Measurements from ENCODE around the gene ADAM12.
"Not testable (repeated sequence)": the region's sequence is repeated elsewhere in the genome, so short reads cannot be mapped to it uniquely, and the experiment has no call there.

ADAM12 gene

DNA sequence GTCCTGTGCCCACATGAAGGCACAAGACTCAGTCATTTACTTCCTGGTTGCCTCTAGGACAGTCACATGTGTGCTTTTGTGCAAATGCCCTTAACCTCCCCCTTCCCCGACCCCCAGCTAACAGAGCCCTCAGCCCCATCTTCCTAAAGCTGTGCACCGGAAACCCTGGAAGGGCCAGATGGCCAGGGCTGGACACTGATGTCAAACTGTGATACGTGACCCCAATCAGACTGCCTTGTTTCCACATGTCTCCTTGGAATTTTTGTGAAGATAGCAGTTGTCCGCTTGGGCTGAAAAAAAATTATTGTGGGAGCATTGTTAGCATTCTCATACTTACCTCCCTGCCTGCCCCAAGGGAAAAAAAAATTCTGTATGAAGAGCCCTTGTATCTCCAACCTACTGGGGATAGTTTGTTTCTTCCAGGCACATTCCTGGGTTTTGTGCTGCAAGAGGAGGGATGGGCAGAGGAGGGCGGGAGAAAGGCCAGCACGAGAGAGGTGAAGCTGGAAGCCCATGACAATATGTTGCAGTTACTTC is 17.0 kb upstream of the ADAM12 start:
- peak; percentile 78 for DNase-seq

DNA sequence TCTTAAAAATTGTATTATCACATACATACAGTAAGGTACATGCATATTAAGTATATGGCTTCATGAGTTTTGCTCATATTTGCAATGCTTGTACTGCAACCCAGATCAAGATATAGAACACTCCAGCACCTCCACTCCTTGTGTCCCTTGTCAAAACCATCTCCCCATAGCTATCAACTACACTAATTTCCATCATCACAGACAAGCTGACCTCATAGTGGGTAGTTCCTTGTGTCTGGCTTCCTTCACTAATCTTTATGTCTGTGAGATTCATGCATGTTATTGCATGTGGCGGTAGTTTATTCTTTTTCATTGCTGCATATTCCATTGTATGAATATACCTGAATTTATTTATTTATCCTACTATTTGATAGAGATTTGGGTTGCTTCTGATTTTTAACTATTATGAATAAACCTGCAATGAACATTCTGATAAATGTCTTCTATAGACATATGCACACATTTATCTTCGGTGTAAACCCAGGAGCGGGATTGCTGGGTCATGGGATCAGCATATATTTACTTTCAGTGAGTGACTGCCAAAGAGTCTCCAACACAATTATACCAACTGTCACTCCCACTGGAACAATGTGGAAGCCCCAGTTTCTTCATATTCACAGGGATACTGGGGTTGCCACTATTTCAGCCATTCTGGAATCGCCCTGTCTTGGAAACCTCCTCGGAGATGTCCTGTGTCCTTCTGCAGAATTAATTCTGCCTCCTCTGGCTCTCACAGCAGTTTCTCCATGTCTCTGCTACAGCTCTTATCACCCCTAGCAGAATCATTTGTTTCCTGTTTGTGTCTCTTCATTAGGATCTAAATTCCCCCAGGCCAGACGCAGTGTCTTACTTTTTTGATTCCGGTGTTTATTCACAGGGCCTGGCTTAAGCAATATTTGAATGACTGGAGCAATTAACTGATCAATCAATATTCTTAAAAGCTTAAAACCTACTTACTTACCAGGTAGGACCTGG is 14.7 kb upstream of the ADAM12 start:
- DNase-seq, result no peak

DNA sequence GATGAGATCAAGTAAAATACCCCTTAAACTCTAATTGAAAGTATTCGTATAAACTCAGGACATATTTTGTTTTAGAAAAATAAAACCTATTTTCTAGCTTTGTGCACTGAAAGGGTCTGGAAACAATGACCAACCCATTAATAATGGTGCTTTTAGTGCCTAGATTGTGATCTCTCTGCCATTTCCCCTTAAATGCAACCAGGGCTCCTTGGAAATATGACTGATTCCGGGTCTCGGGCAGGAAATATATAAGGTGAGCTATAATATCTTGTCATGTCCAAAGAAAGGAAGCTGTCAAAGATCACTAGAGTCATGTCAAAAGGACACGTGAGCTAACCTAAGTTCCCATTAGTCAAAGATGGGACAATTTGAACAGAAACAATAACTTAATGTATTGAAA is 12.4 kb upstream of the ADAM12 start:
- DNase-seq, result no peak

DNA sequence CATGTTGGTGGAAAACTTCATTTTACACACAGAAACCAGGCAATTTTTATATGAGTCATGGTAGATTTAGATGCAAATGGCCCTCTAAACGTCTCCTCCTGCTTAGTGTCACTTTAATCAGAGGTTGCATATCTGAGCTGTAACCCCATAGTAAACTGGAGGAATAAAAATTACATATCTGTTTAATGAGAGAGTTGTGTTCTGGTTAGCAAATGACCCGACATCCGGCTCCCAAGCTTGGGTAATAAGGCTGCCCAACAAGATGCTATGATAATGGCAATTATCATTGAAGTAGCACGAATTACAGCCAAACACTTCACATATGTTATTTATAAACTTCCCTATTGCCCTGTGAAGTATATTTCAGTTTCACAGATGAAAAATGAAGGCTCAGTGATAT is 10.6 kb upstream of the ADAM12 start:
- no peak for DNase-seq

DNA sequence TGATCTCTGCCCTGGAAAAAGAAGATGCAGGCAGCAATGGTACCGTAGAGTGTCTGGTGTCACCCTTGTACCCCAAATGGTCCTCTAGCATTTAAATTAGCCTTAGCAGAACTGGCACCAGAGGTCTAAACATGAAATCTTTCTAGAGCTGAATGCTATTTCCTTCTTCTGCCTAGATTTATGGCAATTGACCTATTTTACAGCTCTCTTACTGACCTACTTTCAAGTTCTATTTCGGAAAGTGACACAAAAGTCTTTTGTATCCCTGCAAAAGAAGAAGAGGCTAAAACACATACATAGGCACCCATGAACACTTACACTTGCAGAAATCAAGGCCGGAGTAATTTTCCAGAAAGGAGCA is 10.1 kb upstream of the ADAM12 start:
- DNase-seq, result no peak

DNA sequence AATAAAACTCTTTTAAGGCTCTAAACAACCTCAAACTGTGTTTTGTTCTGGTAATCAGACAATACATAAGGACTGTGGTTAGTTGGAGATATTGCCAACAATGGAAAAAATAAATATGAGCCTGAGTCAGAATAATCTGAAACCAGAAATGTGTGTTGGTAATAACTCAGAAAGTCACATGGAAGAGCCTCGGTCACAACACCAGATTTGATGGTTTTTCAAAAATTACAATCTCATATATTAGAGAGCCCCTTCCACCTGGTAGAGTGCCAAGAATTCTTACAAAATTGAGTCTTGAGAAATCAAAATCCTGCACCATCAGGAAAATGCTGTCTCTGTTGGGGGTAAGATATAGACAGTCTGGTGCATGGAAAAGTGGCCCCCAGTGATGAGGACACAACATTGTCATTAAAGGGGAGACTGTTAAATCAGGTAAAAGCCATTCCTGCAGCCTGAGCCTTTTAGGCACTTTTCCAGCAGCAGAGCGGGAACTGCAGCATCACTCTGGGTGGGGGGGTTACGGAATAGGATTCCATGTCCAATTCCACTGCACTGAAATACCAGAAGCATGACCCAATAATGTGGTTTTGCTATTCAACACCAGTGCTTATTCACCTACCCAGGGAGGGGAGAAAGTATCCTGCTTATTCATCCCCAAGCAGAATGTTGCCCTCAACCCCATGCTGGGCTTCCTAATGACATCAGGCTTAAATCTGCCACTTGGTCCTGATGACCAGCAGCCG is 9.5 kb upstream of the ADAM12 start:
- DNase-seq, result peak; percentile 99

DNA sequence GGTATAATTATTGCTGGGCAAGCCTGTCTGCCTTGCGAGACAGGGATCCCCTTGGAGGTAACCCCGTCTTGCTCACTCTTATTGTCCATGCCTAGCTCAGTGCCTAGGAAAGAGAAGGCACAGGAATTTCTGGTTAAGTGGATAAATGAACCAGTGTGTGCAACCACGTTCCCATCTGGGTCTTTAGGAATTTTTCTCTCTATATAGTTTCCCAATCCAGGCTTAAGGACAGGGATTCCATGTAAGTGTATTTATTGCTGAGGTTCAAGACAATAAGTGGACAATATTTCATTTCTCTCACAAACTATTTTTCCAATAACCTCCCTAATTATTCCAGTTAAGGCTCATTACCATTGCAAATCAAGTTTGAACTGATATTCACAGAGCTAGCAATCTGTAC is 8.9 kb upstream of the ADAM12 start:
- no peak for DNase-seq

DNA sequence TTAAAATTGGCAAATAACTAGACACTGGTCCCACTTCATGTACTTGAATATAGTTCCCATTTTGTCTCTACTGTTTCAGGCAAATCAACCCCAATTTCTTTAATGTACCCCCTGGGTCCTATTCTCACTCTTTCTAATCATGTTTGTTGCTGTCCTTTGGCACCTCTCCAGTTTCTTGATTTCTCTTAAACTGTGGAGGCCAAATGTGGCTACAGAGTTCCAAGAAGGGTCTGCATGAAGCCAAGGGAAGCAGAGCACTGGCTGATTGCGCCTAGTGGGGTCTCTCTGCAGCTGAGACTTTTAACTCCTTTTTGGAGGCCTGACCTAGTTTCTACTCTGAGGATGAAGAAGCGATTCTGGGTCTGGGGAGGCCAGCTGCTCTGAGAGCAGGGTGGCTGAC is 6.7 kb upstream of the ADAM12 start:
- DNase-seq, result no peak

DNA sequence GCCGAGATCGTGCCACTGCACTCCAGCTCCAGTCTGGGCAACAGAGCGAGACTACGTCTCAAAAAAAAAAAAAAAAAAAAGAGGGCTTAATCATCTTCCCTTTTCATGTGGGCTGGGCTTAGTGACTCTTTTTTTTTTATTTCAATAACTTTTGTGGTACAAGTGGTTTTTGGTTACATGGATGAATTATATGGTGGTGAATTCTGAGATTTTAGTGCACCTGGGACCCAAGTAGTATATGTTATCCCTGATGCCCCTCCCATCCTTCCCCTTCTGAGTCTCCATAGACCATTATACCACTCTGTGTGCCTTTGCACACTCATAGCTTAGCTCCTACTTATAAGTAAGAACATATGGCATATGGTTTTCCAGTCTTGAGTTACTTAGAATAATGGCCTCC is 4.8 kb upstream of the ADAM12 start:
- no peak for DNase-seq

DNA sequence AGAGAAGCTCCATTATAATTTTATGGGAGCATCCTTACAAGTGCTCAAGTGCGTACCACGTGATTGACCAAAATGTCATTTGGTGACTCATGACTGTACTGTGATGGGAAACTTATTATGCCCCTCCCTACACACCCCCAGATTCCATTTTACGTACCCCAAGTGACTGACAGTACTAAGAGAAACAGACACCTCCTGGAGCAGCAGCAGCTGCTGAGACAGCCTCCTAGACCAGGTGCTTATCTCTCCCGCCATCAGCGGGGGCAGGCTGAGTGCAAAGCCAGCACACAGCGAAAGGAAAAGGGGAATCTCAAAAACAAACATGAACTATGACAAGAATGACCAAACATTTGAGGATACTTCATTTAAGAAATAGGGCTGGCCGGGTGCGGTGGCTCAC is 4.2 kb upstream of the ADAM12 start:
- DNase-seq, result no peak

DNA sequence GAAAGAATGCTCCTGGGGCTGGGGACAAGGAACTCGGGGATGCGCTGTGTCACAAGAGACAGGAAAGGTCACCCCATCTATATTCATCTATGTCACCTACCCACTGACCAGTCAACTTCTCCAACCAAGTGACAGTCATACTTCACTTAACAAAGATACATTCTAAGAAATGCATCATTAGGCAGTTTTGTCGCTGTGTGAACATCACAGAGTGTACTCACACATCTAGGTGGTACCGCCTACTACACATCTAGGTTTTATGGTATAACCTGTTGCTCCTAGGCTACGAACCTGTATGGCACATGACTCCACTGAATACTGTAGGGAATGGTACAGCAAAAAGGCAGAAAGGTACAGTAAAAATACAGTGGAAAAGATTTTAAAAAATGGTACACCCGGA is 3.8 kb upstream of the ADAM12 start:
- DNase-seq, result no peak

DNA sequence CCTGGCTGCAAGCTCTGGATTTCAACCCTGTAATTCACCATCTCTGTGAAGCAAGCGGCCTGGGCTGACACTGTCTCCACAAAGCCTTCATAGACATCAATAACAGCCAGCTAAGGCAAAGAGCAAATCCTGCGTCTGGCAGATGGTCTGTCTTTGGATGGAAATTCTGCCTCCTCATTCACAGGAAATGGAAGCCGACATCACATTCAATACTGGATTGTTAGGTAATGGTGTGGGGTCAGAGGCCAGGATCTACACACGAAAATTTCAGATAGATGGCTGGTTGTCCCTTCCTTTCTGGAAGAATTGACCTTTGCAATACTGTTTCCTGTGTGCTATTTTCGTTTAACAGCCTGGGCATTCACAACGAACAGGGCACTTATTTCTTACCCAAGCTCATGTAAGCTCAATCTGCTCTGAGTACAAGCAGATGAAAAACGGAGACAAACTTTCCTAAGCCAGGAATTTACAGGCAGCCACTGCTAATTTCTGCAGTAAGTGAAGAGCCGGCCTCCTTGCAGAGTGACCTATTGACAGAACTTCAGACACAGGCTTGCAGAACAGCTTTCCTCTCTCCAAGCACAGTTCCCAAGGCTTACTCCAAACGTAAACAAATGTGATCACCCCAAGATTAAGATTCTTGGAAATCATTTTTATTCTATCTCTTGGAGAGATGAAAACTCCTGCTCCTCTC is 3.1 kb upstream of the ADAM12 start:
- DNase-seq, result no peak

DNA sequence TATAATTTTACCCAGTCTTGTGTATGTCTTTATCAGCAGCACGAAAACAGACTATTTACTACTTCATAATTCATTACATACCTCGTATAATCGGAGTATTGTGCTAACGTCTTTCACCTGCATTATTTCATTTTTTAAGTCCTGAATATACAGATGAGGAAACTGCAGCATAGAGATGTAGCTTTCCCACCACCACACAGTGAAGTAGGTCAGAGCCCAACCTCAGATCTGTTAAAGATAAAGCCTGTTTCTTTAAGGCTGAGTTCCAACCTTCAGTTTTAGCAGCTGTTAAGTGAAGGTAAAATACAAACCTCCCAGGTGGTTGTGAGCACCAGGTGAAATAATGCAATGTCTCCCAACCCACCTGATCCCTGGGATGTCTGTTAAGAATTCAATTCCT is 2.0 kb upstream of the ADAM12 start:
- DNase-seq, result no peak

DNA sequence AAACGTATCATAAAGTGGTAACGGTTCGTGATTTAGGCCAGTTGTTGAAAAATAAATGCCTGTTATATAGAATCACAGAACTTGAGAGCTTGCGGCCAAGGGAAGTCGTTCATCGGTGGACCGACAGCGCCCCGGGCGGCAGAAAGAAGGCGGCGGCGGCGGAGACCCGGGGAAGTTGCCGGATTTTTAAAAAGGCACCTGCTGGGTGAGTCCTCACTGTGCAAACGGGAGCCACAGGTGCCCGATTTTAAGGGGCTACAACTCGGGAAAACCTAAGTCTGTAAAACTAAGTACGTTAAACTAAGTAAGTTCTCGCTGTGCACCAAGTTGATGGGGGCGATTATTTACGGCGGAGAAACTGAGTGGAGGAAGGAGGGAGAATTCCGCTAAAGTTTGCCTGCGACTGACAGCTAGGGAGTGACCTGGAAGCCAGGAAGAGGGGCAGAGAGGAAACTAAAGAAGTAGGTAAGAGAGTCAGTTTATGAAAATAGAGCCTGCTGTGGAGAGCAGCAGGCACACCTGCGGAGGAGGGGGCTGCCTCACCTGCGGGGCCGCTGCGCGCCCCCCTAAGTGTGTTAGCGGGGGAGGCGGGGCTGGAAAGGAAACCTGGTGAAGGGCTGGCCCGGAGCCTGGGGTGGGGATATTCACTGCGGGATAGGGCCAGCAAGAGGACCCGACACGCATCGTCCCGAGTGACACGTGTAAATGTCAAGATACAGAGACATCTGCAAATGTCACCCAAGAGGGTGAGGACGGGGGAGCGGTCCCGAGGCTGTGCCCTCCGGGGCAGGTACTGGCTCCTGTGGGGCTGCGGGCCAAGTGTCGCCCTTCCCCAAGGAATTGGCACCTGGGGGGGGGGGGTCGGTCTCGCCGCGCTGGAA is 996 bp downstream of the ADAM12 start:
- peak; percentile 83 for DNase-seq

DNA sequence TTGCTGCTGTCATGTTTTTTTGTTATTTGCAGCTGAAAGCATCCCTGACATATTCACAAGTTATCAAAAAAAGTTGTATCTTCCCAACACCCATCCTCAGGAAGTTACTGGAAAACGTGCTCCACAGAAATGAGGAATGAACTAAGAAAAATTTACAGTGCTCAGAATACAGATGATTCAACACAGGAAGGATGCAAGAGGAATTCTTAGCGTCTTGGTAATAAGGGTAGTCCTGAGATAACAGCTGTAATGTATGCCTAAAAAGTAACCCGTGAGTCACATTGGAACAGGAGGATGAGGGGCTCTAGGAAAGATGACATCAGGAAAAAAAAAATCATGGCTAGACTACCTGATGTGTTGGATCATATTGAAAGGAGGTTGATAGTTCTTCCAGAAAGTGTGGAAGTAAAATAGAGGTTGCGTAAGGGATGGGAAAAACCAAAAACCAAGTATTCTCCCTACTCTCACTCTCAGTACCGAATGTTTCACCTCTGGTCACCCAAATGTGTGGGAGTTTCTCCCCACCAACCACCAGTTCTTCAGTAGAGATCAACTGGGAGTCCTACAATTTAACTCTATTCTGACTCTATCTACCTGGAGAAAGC is 3.9 kb downstream of the ADAM12 start:
- peak; percentile 91 for DNase-seq

DNA sequence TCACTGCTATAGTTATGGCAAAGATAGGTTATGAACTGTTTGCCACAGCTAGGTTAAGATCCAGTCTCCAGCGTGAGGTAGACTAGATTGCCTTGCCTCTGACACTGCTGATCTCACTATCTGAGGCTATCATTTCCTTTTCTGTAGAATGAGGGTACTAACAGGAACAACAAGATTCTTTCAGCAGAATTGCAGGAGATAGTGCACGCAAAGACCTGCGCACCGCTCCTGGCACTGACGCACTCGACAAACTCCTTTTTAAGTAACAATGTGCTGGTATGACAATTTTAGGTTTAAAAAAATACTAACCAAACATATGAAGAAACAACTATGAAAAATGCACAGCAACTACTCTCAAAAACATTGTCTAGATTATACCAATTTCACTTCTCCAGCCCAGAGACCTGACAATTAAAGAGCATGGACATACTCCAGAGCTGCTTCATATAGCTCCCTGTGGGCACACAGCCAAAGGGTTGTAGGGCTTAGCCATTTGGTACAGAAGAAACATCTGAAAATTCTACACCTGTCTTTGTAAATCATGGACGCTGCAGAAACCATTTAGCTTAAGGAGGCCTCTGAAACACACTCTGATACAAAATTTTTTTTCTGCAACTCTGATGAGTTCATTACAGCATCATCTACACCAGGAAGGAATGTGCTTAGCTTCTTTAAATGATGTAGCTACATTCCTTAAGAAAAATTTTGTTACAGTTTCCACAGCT is 7.8 kb downstream of the ADAM12 start:
- DNase-seq, result peak; percentile 50

DNA sequence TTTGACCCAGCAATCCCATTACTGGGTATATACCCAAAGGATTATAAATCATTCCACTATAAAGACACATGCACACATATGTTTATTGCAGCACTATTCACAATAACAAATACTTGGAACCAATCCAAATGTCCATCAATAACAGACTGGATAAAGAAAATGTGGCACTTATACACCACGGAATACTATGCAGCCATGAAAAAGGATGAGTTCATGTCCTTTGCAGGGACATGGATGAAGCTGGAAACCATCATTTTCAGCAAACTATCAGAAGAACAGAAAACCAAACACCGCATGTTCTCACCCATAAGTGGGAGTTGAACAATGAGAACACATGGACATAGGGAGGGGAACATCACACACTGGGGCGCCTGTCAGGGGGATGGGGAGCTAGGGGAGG is 9.1 kb downstream of the ADAM12 start:
- not testable (repeated sequence) for DNase-seq

DNA sequence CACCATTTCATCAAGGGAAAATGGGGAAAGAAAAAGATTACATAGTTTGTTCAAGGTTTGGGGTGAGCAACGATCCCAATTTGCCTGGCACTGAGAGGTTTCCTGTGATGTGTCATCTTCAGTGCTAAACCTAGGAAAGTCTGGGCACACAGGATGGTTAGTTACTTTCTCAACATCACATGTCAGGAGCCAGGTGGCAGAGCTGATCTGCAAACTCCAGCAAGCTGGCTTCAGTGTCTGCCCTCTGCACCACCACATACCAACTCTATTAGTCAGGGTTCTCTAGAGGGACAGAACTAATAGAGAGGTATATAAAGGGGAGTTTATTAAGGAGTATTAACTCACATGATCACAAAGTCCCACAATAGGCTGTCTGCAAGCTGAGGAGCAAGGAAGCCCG is 11.3 kb downstream of the ADAM12 start:
- peak; percentile 64 for DNase-seq

DNA sequence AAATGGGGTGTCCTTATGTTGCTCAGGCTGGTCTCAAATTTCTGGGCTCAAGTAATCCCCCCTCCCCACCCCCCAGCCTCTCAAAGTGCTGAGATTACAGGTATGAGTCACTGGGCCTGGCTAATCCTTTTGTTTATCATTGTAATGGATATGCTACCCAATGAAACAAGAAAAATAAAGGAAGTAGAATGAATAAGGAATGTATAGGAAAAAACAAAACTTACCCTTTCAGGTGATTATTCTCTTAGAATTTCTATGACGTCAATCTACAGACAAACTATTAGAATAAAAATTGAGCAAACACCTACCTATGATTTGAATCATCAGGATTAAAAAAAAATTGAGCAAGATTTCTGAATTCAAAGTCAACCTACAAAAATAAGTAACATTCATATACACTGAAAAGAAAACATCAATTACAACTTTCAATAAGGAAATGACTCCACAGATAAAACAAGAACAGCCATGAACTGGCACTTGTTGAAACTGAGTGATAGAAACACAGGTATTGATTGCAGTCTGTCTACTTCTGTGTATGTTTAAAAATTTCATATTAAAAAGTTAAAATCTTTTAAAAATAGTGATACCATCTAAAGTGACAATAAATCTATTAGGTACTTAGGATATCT is 12.2 kb downstream of the ADAM12 start:
- no peak for DNase-seq

DNA sequence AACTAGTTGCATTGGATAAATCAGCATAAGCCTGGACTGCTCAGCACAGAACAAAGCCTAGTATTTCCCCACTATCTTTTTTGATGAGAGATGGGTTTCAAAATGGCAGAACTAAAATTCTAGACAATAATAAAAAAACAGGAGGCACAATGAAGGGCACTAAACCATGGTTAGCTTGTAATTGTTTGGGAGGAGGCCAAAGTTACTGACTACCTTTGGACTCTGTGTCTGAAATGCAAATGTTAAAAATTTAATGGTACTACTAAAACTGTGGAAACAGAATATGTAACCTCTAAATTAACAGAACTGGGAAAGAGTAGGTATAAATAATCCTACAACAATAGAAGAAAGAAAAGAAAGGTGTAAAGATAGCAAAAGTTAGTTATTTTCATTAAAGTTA is 13.0 kb downstream of the ADAM12 start:
- DNase-seq, result no peak
